NCI-H510A (cell line): ENCODE data around the gene KRT24.

Experiments used
- DNase-seq: peaks from one replicate; lab custom pipeline; 2025; lab: John Stamatoyannopoulos, UW

The KRT24 gene

GRCh38 chr17:40694584-40694983 is 9.0 kb downstream of the KRT24 start:
- no peak for DNase-seq

DNA sequence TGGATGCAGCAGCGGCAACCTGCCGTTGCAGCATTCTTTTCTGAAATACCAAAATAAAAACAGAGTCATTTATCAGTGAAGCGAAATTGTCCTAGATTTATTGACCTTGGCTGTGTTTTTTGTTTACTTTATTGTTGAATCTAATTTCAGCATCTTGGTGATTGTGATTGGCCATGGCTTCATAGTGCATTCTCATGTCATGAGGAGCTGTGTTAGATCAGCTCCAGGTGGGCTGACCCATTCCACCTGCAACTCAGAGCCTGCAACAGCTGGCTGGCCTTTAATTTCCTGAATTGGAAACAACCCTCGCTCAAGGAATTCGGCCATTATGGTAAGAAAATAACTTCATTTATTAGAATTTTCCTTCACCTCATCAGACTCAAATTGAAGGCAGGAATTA is 16.4 kb downstream of the KRT24 start:
- DNase-seq = no peak

- no peak for DNase-seq
These were observed 17.4 kb downstream of the KRT24 start for GRCh38 chr17:40686192-40686591.

- no peak for DNase-seq
These were observed 22.6 kb downstream of the KRT24 start for GRCh38 chr17:40680998-40681397.

DNA sequence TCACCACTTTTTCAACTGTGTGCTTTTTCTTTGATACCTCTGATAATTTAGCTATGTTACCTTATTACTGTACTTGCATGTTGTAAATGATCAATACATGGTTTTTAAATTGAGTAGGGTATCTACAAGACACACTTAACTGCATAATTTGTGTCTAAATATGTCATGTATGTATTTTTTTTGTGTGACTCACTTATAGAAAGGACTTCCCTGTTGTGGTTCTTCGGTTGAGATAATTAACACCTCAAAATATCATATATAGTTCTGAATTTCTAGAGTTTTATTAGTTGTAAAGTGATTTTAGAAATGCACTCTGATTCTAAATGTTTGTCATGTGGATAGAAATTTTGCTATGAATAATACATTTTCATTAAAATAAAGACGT is 24.0 kb downstream of the KRT24 start:
- no peak for DNase-seq

- no peak for DNase-seq
These were observed 24.5 kb downstream of the KRT24 start for GRCh38 chr17:40678902-40679522.

- DNase-seq = no peak
These were observed 27.6 kb downstream of the KRT24 start for GRCh38 chr17:40675905-40676304.

DNA sequence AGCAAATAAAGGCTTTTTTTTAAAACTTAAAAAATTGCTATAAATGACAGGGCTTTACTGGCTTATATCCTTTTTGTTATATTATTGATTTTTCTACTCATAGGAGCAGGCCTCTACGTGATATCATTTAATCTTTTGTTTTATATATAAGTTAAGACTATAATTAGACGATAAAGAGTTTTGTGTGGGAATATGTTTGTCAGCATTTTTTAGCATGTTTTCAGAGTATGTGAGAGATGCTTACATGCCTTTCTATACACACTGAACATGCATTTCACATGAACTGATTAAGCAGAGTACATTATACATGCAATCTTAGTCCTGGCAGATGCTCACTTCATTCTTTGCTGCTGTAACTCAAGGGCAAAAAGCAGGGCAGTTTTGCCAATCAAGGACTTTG is 30.9 kb downstream of the KRT24 start:
- no peak for DNase-seq

GRCh38 chr17:40671282-40671681 is 32.3 kb downstream of the KRT24 start:
- DNase-seq = no peak

DNA sequence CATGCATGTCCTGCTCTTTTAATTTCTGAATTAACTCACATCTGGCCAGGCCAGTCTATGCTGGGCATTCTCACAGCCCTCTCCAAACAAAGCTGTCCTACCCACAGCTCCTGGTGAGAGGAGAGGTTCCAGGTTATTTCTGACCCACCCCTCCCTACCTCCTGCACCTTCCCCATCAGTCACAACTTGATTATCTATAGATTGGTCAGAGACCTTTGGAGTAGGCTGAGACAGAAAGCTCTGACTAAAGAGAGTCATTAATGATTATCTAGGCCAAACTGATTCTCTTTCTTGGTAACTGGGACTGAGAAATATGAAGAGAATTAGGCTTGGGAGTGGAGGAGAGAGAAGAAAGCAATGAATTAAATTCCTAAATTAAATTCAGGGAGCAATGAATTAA is 37.2 kb downstream of the KRT24 start:
- DNase-seq = no peak

- no peak for DNase-seq
These were observed 38.8 kb downstream of the KRT24 start, which contains the start of gene KRT222 for GRCh38 chr17:40664582-40665333. KRT222 (minus strand) TSS chr17:40665177; CDS start chr17:40665099, 78 bp downstream.

DNA sequence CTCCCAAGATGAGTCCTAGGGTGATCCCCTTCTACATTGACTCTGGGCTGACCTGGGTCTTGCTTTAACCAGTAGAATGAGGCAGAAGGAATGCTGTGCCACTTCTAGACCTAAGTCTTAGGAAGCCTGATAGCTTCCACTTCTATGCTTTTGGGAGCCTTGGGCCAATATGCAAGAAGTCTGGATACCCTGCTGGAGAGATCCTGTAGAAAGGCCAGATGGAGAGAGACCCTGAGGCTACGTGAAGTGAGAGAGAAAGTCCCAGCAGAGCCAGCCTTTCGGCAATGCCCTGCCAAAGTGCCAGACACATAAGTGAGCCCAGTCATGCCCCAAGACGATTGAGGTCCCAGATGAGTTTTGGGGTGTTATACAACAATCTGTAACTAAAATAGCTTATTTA is 40.3 kb downstream of the KRT24 start:
- DNase-seq = no peak

GRCh38 chr17:40659911-40660310 is 43.6 kb downstream of the KRT24 start:
- no peak for DNase-seq

- DNase-seq = no peak
These were observed 45.2 kb downstream of the KRT24 start for GRCh38 chr17:40658396-40658795.

DNA sequence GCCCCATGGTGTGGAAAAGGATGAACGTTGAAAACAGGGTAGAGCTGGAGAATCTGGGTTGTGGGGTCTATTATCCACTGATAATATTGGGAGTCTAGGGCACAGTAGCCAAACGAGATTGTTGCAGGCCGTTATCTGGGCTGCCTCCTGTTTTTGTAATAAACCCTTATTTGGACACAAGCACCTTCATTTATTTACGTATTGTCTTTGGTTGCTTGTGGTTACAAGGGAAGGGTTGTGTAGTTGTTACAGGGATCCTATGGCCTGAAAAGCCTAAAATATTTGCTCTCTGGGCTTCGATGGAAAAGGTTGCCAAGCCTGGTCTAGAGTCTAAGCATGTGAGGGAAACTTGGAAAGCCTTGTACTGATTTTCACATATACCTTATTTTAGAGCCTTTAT is 51.6 kb downstream of the KRT24 start:
- DNase-seq = no peak

DNA sequence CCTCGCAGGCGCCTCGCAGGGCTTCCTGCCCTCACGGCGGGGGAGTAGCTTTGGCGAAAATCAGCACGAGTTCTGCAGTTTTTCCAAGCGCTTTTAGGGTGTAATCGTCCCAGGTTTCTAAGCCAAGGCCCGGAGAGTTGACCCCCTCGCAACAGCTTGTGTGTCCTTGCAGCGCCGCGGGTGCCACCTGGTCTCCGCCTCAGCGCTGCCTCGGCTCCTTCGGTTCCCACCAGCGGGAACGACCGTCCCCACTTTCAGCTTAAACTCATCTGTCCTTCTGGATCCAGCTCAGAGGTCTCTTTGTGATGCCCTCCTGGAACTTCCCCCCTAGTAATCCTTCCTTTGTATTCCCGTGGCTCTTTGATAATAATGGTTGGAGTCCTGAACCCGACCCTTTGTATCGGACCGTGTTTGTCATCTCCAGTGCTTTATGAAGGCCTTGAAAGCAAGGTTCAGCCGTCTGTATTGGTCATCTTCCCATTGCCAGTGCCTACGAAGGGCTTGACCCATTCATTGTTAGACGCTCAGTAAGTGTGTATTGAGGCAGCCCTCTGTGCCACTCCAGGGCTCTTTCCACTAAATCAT is 55.1 kb downstream of the KRT24 start:
- peak; percentile 41 for DNase-seq
